Measurements from ENCODE around the gene PDE4A. TPM values are rescaled to one million over a fixed set of nuclear protein-coding genes. Genes with fewer than 3 reads are reported as not detected.

Gene PDE4A
- total and polyA plus RNA-seq, 2 of the 13 experiments (the other 11 are each of a cell fraction or from before 2014, with no cell fraction given): 1.1 to 4.1 TPM

DNA sequence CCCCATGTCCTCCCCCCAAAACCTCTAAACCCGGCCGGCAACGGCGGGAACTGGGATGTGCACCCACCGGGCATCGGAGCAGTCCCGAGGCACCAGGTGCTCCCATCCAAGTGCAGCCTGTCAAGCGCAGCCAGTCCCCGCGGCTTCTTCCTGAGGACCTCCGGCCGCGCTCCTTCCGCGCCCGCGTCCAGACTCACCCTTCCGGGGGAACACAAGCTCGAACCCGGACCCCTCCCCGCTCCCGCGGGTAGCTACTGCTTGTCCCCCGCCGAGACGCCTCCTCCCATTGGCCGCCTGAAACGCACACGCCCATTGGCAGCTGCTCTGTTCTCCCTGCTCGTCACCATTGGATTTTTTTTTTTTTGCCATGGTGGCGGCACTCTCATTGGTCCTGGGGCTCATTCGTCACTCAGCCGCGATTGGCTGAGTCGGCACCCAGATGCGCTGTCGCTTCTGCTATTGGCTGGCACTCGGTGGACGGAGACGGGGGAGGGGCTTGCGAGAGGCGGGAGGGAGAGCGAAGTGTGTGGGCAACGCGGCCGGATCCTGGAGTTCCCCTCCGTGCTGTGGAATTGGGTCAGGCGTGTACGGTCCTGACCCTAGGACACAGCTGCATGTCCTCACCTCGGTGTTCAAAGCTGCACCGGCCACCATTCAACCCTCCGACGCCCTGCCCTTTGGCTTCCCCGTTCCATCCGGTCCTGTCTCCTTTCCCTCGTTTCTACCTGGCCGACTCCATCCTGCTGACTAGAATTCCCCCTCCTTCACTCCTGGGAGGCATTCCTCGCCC is 39.8 kb upstream of the PDE4A start, which contains the start of gene TYK2 (continued):
- no peak for TF ChIP-seq ZNF781 (CRISPR knock-in tag; IDR thresholded peaks at IDR 0.05; ENCODE audit: borderline replicate concordance, not compliant biosample characterization)
- no peak; the same call in 1 of the 2 replicates for TF ChIP-seq ZNF136 (CRISPR knock-in tag; IDR thresholded peaks at IDR 0.05; ENCODE audit: low read depth)
- TF ChIP-seq ZNF777 (CRISPR knock-in tag; IDR thresholded peaks at IDR 0.05): peak; percentile 36; the same call in 1 of the 2 replicates
- no peak for TF ChIP-seq HNRNPUL1 (IDR thresholded peaks at IDR 0.05; ENCODE audit: low read depth, low read length)
- no peak for TF ChIP-seq STAG1 (CRISPR knock-in tag; IDR thresholded peaks at IDR 0.05)
- peak; percentile 97 for TF ChIP-seq CREB1 (IDR thresholded peaks at IDR 0.05)
- TF ChIP-seq CREB1 (CRISPR knock-in tag; IDR thresholded peaks at IDR 0.05): peak; percentile 98
- no peak for TF ChIP-seq FOXK2 (IDR thresholded peaks at IDR 0.05)
- peak; percentile 52 for TF ChIP-seq HDAC2 (CRISPR knock-in tag; IDR thresholded peaks at IDR 0.05)
- TF ChIP-seq, protein P1, sequence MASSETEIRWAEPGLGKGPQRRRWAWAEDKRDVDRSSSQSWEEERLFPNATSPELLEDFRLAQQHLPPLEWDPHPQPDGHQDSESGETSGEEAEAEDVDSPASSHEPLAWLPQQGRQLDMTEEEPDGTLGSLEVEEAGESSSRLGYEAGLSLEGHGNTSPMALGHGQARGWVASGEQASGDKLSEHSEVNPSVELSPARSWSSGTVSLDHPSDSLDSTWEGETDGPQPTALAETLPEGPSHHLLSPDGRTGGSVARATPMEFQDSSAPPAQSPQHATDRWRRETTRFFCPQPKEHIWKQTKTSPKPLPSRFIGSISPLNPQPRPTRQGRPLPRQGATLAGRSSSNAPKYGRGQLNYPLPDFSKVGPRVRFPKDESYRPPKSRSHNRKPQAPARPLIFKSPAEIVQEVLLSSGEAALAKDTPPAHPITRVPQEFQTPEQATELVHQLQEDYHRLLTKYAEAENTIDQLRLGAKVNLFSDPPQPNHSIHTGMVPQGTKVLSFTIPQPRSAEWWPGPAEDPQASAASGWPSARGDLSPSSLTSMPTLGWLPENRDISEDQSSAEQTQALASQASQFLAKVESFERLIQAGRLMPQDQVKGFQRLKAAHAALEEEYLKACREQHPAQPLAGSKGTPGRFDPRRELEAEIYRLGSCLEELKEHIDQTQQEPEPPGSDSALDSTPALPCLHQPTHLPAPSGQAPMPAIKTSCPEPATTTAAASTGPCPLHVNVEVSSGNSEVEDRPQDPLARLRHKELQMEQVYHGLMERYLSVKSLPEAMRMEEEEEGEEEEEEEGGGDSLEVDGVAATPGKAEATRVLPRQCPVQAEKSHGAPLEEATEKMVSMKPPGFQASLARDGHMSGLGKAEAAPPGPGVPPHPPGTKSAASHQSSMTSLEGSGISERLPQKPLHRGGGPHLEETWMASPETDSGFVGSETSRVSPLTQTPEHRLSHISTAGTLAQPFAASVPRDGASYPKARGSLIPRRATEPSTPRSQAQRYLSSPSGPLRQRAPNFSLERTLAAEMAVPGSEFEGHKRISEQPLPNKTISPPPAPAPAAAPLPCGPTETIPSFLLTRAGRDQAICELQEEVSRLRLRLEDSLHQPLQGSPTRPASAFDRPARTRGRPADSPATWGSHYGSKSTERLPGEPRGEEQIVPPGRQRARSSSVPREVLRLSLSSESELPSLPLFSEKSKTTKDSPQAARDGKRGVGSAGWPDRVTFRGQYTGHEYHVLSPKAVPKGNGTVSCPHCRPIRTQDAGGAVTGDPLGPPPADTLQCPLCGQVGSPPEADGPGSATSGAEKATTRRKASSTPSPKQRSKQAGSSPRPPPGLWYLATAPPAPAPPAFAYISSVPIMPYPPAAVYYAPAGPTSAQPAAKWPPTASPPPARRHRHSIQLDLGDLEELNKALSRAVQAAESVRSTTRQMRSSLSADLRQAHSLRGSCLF (CRISPR knock-in tag; IDR thresholded peaks at IDR 0.05; ENCODE audit: borderline replicate concordance): no peak
- no peak for TF ChIP-seq HNF4G (IDR thresholded peaks at IDR 0.05; ENCODE audit: borderline replicate concordance, low read depth, low read length)
- no peak for TF ChIP-seq HNF4G (CRISPR knock-in tag; IDR thresholded peaks at IDR 0.05; ENCODE audit: borderline replicate concordance, low read depth)
- TF ChIP-seq, protein P2, sequence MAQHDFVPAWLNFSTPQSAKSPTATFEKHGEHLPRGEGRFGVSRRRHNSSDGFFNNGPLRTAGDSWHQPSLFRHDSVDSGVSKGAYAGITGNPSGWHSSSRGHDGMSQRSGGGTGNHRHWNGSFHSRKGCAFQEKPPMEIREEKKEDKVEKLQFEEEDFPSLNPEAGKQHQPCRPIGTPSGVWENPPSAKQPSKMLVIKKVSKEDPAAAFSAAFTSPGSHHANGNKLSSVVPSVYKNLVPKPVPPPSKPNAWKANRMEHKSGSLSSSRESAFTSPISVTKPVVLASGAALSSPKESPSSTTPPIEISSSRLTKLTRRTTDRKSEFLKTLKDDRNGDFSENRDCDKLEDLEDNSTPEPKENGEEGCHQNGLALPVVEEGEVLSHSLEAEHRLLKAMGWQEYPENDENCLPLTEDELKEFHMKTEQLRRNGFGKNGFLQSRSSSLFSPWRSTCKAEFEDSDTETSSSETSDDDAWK (CRISPR knock-in tag; IDR thresholded peaks at IDR 0.05): no peak
- TF ChIP-seq HES4 (CRISPR knock-in tag; IDR thresholded peaks at IDR 0.05; ENCODE audit: borderline replicate concordance): peak; percentile 47; the same call in 1 of the 2 replicates
- no peak for TF ChIP-seq ZNF160 (CRISPR knock-in tag; IDR thresholded peaks at IDR 0.05)
- peak; percentile 10; the same call in 1 of the 2 replicates for TF ChIP-seq TSC22D2 (CRISPR knock-in tag; IDR thresholded peaks at IDR 0.05; ENCODE audit: borderline replicate concordance)
- TF ChIP-seq, protein P3, sequence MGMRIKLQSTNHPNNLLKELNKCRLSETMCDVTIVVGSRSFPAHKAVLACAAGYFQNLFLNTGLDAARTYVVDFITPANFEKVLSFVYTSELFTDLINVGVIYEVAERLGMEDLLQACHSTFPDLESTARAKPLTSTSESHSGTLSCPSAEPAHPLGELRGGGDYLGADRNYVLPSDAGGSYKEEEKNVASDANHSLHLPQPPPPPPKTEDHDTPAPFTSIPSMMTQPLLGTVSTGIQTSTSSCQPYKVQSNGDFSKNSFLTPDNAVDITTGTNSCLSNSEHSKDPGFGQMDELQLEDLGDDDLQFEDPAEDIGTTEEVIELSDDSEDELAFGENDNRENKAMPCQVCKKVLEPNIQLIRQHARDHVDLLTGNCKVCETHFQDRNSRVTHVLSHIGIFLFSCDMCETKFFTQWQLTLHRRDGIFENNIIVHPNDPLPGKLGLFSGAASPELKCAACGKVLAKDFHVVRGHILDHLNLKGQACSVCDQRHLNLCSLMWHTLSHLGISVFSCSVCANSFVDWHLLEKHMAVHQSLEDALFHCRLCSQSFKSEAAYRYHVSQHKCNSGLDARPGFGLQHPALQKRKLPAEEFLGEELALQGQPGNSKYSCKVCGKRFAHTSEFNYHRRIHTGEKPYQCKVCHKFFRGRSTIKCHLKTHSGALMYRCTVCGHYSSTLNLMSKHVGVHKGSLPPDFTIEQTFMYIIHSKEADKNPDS (CRISPR knock-in tag; IDR thresholded peaks at IDR 0.05): no peak
- no peak for TF ChIP-seq NPAS2 (CRISPR knock-in tag; IDR thresholded peaks at IDR 0.05; ENCODE audit: borderline replicate concordance)
- peak; percentile 82; the same call in 1 of the 2 replicates for TF ChIP-seq MAZ (IDR thresholded peaks at IDR 0.05; ENCODE audit: borderline replicate concordance, low read depth, low read length)
- peak; percentile 81 for TF ChIP-seq MAZ (CRISPR knock-in tag; IDR thresholded peaks at IDR 0.05; ENCODE audit: low read depth)
- TF ChIP-seq HOXA5 (CRISPR knock-in tag; IDR thresholded peaks at IDR 0.05): no peak
- no peak for TF ChIP-seq MBD4 (IDR thresholded peaks at IDR 0.05; ENCODE audit: borderline replicate concordance, low read length)
